Eye (tissue), 1 donor: ENCODE data around the gene MAD1L1.
"Not testable (repeated sequence)": the region's sequence is repeated elsewhere in the genome, so short reads cannot be mapped to it uniquely, and the experiment has no call there.

Source experiments
- DNase-seq: peaks from one replicate; pipeline ENCODE4 v3.0.0-alpha.2; 2015

Gene MAD1L1

GRCh38 chr7:2170576-2171521, 61.9 kb downstream of the MAD1L1 start:
- no peak for DNase-seq

- no peak for DNase-seq
These were observed 62.7 kb downstream of the MAD1L1 start for GRCh38 chr7:2169923-2170575.

- DNase-seq, result no peak
These were observed 64.0 kb downstream of the MAD1L1 start for GRCh38 chr7:2168615-2169311.

DNA sequence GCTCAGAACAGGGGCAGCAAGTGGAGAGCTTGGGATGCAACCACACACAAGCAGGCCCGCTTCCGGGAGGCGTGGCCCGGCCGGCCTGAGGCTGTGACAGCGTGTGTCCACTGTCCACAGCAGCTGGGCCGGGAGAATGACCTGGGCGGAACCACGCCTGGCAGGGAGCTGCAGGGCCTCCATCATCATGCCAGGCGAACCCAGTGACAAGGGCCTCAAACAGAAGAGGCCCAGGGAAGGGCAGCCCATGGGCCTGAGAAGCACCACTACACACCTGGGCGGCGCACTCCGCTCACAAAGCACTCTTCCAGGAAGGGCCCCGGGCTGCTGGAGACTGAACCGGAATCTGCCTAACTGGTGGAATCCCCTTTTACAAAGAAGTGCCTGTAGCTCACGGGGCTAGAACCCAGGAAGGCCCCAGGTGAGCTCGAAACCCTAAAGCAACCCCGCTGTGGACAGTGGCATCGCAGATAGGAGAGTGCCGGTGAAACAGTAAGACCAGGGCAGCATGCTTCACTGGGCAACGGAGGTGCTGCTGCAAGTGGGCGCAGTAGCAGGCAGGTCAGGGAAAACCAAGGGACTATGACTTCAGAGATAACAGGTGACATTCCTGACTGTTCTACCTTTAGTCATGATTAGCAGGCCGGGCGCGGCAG, 66.0 kb downstream of the MAD1L1 start:
- no peak for DNase-seq

GRCh38 chr7:2165610-2166594, 66.8 kb downstream of the MAD1L1 start:
- no peak for DNase-seq

DNA sequence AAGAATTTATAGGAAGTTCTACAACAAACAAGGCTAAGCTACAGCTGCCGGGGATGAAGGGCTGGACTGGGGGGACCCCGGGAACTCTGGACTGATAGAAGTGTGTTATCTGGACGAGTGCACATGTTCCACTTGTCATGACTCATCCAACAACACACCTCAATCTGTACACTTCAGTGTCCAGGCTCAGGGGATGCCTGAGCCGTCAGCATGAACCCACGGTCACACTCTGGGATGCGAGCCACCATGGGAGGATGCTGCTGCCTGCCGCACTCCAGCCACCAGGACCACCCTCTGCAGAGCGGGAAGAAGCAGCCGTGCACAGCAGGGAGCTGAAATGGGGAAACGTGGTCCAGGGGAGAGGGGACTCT, 67.5 kb downstream of the MAD1L1 start:
- DNase-seq, result no peak

- no peak for DNase-seq
These were observed 68.1 kb downstream of the MAD1L1 start for GRCh38 chr7:2164646-2165045.

DNA sequence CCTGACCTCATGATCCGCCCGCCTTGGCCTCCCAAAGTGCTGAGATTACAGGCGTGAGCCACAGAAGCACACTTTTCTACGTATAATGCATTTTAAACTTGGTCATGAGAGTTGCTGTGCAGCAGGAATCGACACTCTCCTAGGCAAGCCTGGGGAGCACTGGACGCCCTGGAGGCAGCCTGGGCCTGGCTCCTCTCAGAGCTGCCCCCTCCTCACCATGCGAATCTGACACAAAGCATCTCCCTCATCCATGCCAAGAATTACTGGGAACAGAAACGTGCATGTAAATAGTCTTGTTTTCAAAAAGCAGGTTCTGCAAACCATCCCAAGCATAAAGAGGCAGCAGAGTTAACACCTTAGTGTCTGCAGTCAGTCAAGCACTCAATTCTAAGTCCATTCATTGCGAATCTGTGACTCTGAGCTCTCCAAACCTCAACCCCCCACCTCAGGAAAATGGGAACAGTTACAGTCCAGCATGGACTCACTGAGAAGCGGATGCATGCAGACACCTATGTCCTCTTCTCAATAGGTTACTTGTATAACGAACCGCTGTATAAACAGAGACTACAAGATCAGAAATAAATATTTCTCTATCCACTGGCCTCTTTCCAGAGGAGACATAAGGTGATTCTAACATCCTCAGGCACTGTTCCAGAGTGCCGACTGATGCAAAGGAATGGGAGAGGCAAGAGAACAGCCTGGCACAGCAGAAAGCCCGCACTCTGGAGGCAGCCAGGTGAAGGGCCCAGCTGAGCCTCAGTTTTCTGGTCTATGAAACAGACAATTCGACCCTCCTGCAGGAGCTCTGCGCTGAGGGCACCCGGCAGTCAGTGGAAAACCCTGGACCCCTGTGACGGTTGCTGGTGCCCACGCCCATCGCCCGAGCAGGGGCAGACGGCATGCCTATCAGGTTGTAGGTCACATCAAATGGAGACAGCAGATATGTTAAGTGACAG, 68.9 kb downstream of the MAD1L1 start:
- DNase-seq, result peak; percentile 36

DNA sequence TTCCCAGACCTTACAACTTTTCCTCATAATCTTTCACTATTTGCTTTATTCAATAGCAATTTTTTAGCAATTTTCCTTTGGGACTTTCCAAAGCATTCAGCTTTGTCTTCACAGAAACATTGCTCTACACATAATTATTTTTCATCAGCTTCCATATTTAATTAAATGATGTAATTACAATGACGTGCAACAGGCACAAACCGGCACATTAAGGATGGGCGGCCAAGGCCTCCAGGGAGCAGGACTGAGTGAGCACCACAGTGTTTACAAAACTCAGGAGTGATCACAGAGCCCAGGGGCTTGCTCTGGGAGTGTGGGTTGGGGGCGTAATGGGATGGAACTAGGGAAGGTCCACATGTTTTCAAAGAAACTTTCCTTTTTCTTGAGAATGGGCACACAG, 69.8 kb downstream of the MAD1L1 start:
- peak; percentile 48 for DNase-seq

DNA sequence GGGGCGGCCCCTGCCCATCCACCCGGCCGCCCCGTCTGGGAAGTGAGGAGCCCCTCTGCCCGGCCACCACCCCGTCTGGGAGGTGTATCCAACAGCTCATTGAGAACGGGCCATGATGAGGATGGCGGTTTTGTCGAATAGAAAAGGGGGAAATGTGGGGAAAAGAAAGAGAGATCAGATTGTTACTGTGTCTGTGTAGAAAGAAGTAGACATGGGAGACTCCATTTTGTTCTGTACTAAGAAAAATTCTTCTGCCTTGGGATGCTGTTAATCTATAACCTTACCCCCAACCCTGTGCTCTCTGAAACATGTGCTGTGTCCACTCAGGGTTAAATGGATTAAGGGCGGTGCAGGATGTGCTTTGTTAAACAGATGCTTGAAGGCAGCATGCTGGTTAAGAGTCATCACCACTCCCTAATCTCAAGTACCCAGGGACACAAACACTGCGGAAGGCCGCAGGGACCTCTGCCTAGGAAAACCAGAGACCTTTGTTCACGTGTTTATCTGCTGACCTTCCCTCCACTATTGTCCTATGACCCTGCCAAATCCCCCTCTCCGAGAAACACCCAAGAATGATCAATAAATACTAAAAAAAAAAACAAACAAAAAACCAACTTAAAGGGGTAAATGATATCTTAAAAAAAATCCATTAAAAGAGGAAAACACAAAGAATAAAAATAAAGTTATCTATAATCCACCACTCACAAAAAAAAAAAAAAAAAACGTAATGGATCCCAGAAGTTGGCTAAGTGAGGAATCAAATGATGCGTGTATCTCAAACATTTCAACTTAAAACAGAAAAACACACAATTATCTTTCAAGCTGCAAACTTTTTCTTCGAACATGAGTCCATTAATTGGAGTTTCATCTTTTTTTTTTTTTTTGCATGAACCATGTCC, 70.5 kb downstream of the MAD1L1 start:
- not testable (repeated sequence) for DNase-seq

GRCh38 chr7:2159176-2159520, 73.6 kb downstream of the MAD1L1 start:
- DNase-seq, result no peak

GRCh38 chr7:2158331-2159175, 74.2 kb downstream of the MAD1L1 start:
- no peak for DNase-seq

DNA sequence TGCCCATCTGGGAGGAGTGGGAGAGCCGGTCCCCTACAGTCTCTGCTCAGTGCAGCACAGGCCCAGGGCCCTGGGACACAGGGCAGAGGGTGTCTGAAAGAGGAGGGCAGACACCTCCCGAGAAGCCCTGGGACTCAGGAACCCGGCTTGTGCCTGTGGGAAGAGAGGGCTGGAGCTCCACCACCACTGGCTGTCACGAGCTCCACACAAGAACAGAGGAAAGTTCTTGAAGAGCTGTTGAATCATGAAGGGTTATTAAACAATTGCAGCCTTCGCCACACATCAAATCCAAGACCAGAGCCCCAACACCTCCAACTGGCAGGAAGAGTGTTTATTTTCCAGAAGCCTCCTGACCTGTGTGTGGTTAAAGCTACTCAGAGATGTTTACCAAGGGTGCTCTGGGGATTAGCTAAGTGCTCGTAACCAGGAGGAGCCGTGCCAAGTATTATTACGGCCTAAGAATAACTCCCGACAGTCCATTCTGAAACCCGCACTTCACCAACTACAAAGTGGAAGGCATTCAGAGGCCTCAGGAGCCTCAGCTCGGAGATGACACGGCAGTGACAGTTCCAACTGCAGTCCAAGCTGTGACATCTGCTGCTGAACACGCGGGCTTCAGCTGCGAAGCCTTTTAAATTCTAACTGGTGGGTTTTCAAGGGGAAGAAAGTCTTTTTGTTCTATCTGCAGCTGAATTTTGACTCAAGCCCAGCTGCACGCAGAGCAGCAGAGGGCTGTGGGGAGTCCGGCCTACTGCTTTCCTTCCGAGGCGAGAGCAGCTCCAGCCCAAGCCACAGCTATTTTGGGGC, 75.1 kb downstream of the MAD1L1 start:
- DNase-seq, result peak; percentile 82

DNA sequence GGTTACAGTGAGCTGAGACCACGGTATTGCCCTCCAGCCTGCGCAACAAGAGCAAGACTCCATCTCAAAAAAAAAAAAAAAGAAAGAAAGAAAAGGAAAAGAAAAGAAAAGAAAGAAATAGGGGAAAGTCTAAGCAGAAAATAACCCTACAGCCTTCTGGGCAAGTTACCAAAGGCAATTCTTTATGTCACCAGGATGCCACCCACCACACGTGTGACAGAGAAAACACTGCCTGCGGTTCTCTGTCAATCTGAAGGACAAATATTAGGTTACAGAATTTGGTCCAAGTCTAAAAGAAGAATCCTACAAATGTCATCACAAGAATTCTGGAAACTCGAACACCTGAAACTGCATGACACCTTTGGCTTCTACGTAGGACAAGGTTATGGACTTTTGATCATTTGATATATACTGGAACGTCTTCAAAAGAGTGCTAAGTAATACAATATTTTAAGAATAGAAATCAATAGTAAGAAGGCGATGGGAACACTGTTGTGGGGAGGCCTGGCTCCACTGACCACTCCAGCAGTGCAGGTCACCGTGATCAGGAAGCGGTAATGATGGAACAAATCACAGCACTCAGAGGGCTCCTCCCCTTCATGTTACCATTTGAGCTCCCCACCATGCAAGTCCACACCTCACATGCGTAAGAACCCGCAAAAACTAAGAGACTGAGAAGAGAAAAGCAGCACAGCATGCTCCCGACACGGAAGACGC, 75.8 kb downstream of the MAD1L1 start:
- DNase-seq, result no peak

GRCh38 chr7:2154831-2155230, 77.9 kb downstream of the MAD1L1 start:
- DNase-seq, result no peak

- DNase-seq, result no peak
These were observed 78.6 kb downstream of the MAD1L1 start for GRCh38 chr7:2154121-2154520.

- no peak for DNase-seq
These were observed 80.1 kb downstream of the MAD1L1 start for GRCh38 chr7:2152646-2153045.
